AG04449 (cell line): ENCODE measurements around the gene TYMS.
A peak's percentile ranks its signal among the peaks of the same experiment; 100 is the strongest.

Experiments used
- CTCF ChIA-PET: fragments of 350-600 bp; formaldehyde crosslinking; extraction: SDS; loops from one replicate; lab custom pipeline; 2021; ENCODE audit warnings: antibody characterized with exemption; lab: Yijun Ruan, JAX
- POLR2A ChIA-PET: fragments of 400-600, 350-600 bp; formaldehyde crosslinking; extraction: SDS; loops from one replicate; lab custom pipeline; 2020; ENCODE audit warnings: antibody characterized with exemption, inconsistent platforms; lab: Yijun Ruan, JAX
- DNase-seq: peaks from one replicate; pipeline ENCODE4 v3.0.0-alpha.2; 2010; ENCODE audit warnings: low read depth, low spot score
- H3K4me3 ChIP-seq: 2 replicates; pipeline ENCODE4 v1.5.1; 2011; ENCODE audit warnings: low read depth, mild to moderate bottlenecking, control low read depth, low read length
- TF ChIP-seq, protein P1 (sequence below): IDR thresholded peaks from one replicate; pipeline ENCODE4 v1.5.1; 2011; ENCODE audit warnings: mild to moderate bottlenecking, moderate library complexity, low read length, control low read depth, inconsistent platforms; ENCODE audit not compliant: insufficient read depth; ENCODE audit errors: missing control alignments

The TYMS gene

DNA sequence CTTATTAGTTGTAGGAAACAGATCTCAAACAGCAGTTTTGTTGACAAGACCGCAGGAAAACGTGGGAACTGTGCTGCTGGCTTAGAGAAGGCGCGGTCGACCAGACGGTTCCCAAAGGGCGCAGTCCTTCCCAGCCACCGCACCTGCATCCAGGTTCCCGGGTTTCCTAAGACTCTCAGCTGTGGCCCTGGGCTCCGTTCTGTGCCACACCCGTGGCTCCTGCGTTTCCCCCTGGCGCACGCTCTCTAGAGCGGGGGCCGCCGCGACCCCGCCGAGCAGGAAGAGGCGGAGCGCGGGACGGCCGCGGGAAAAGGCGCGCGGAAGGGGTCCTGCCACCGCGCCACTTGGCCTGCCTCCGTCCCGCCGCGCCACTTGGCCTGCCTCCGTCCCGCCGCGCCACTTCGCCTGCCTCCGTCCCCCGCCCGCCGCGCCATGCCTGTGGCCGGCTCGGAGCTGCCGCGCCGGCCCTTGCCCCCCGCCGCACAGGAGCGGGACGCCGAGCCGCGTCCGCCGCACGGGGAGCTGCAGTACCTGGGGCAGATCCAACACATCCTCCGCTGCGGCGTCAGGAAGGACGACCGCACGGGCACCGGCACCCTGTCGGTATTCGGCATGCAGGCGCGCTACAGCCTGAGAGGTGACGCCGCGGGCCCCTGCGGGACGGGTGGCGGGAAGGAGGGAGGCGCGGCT, at the start of gene TYMS:
TSS of gene TYMS (plus strand) at position 343 of the 690 bp plus-strand sequence. CDS start at position 433, 90 bp downstream.
- TF ChIP-seq, protein P1, sequence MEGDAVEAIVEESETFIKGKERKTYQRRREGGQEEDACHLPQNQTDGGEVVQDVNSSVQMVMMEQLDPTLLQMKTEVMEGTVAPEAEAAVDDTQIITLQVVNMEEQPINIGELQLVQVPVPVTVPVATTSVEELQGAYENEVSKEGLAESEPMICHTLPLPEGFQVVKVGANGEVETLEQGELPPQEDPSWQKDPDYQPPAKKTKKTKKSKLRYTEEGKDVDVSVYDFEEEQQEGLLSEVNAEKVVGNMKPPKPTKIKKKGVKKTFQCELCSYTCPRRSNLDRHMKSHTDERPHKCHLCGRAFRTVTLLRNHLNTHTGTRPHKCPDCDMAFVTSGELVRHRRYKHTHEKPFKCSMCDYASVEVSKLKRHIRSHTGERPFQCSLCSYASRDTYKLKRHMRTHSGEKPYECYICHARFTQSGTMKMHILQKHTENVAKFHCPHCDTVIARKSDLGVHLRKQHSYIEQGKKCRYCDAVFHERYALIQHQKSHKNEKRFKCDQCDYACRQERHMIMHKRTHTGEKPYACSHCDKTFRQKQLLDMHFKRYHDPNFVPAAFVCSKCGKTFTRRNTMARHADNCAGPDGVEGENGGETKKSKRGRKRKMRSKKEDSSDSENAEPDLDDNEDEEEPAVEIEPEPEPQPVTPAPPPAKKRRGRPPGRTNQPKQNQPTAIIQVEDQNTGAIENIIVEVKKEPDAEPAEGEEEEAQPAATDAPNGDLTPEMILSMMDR, result no peak
- no peak for DNase-seq
- CTCF ChIA-PET, result interaction anchor here (1.0 to 4.0 kb wide), 4 partner anchors 9 to 173 kb away, joined by 3 to 24 read pairs (median 10); no protein-coding TSS in a partner anchor
- POLR2A ChIA-PET, result interaction anchor here (0.9 to 1.0 kb wide), 2 partner anchors 12 to 13 kb away, joined by 3 read pairs; no protein-coding TSS in a partner anchor
- peak within 1 kb of the TSS; percentile 89 for H3K4me3 ChIP-seq

- ChIA-PET CTCF (interaction anchor here (1.1 to 3.0 kb wide), 2 partner anchors 16 to 315 kb away, joined by 3 to 14 read pairs; no protein-coding TSS in a partner anchor), POLR2A (interaction anchor here (0.6 kb wide), 1 partner anchor 212 kb away, joined by 3 read pairs; no protein-coding TSS in a partner anchor)
- no peak for DNase-seq
- no peak overlapping the region for H3K4me3 ChIP-seq
- TF ChIP-seq, protein P1, result no peak
Measured at GRCh38 chr18:607930-608329, 49.5 kb upstream of the TYMS start.

DNA sequence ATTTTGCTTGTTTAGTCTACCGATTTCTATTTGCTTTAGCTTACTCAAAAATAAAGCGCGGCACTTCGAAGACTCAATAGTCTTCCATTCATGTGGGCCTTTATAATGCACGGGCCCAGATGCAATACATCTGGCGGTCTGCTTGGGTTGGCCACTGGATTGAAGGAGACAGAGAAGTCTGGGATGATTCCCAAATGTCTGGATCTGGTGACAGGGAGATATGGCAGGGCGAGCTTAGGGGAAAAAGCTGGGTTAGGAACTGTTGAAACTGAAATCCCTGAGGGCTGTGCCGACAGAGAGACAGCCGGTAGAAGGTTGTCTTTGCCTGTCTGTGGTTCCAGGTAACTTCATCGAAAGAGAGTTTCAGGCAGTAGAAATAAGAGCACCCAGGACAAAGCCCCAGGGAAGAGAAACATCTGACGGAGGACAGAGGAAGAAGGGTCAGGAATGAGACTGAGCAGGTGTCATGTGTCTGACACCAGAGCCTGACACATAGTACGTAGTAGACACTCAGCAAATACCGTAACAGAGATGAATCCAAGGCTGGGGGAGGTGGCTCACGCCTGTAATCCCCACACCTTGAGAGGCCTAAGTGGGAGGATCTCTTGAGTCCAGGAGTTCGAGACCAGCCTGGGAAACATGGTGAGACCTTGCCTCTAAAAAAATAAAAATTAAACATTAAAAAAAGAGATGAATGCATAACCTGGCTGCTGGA, 47.1 kb upstream of the TYMS start:
- TF ChIP-seq, protein P1, result no peak
- POLR2A ChIA-PET, result no interaction called here
- no peak for DNase-seq
- CTCF ChIA-PET, result interaction anchor here (1.4 to 2.3 kb wide), 4 partner anchors 13 to 319 kb away, joined by 3 to 14 read pairs (median 5); no protein-coding TSS in a partner anchor
- no peak overlapping the region for H3K4me3 ChIP-seq

GRCh38 chr18:612156-612555, 45.3 kb upstream of the TYMS start:
- ChIA-PET POLR2A (no interaction called here), CTCF (interaction anchor here (1.4 to 2.3 kb wide), 2 partner anchors 11 to 218 kb away, joined by 4 to 14 read pairs; no protein-coding TSS in a partner anchor)
- H3K4me3 ChIP-seq, result no peak overlapping the region
- DNase-seq, result no peak
- TF ChIP-seq, protein P1, result no peak

DNA sequence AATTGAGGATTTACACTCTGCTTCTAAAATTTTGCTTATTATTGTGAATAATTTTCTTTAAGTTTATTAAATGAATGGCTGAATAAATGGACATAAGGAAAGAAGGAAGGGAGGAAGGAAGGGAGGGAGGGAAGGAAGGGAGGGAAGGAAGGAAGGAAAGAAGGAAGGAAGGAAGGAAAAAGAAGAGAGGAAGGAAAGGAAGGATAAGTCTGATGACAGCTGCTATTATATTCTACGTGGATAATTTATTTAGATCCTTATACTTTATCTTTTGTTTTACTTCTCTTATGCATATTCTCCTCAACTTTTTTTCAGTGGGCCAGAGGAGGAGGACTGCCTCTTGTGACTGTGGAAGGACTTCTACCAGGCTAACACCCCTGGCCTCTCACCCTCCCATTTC, 43.3 kb upstream of the TYMS start:
- POLR2A ChIA-PET, result no interaction called here
- H3K4me3 ChIP-seq, result no peak overlapping the region
- TF ChIP-seq, protein P1, result no peak
- CTCF ChIA-PET, result interaction anchor here (1.1 to 12.6 kb wide), 6 partner anchors 11 to 325 kb away, joined by 3 to 242 read pairs (median 10); no protein-coding TSS in a partner anchor
- no peak for DNase-seq
